T follicular helper cell (primary cell): Measurements from ENCODE around the gene CDCA8.

Experiments
- DNase-seq: peaks from one replicate; pipeline ENCODE4 v3.0.0-alpha.2; 2020; ENCODE audit warnings: low read depth

CDCA8 gene

DNA sequence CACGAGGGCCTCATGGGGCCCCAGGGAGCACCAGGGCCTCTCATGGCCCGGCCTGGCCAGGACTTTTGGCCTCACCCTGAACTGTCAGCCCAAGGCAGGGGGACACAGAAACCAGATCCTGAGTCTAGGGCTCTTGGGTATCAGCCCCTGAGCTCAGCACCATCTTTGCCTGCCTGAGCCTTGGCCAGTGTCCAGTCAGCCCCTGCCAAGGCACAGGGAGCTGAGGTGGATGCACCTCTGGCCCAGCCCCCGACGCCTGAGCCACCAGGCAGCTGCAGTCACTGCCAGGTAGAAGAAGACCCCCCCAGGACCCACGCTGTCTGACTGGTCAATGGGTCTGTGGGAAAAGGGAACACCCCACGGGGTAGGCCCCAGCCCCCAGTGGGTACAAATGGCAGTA is 25.3 kb downstream of the CDCA8 start:
- no peak for DNase-seq

DNA sequence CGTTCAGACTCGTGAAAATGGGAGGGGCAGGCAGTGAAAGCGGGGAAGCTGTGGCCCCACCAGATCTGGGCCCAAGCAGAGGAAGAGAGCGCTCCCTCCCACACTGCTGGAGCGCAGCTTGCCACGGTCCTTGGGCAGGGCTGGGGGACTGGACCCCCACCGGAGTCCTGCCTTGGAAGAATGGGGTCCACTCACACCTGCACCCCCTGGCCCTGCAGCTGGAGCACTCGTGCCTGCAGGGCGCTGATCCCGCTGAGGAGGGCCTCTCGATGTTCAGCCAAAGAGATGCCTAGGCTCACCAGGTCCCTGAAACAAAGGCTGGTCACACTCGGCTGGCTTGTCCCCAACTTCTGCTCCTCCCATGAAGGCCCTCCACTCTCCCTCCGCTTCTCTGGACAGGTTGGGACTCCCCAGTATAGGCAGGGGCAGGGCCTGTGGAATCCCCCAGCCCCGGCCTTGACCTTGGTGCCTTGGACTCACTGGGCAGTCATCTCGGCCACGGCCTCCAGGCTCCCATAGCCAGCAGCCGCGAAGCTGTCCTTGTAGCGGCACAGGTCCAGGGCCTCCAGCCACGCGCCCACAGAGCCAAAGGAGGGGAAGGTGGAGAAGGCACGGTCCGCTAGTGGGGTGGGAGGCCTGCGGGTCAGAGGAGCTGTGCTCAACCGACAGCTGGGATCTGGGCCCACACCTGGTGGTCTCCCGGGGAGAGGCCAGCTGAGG is 26.0 kb downstream of the CDCA8 start:
- DNase-seq, result no peak

DNA sequence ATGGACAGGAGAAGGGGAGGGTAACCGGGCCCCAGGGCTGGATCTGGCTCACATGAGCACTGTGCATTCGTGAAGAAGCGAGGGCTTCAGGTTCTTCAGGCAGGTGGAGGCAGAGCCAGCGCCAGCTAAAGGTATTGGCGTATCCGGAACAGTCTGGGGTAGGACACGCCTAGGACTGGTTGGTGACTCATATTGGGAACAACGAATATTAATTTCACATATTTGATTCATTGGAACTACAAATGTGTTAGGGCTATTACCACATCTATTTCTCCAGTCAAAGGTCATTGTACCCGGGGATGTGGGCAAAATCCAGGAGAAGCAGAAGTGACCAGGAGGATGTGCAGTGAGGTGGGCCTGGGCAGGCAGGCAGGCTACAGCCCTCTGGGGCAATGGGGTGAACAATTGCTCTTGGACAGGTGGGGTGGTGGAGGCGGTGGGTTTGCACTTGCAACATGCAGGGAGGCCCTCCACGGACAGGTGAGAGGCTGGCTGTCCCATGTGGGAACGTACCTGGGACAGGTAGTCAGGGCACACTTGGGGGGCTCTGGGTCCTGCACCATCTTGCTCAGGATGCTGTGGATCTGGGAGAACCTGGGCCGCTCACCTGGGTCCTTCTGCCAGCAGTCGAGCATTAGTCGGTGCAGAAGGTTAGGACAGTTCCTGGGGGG is 26.7 kb downstream of the CDCA8 start:
- no peak for DNase-seq

DNA sequence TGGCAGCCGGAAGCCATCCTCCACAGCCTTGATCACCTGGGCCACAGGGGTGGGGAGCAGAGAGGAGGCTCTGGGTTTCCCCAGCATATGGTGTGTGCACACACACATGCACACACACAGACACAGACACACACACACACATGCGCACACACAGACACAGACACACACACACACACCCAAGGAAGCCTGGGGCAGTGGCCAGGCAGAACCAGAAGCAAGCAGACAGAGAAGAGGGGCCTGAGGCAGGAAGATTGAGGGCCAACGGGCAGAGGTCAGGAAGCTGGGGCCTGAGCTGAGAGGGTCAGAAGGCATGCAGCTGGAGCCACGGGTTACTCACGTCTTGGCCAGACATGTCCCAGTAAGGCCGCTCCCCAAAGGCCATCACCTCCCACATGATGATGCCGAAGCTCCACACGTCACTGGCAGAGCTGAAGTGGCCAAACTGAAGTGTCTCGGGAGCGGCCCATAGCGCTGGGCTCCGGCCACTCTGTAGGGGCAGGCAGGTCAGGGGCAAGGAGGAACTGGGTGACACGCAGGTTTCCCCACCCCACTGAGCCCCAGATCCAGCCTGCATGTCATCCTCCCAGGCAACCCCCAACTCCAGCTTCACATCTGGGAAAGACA is 27.4 kb downstream of the CDCA8 start:
- DNase-seq, result no peak

DNA sequence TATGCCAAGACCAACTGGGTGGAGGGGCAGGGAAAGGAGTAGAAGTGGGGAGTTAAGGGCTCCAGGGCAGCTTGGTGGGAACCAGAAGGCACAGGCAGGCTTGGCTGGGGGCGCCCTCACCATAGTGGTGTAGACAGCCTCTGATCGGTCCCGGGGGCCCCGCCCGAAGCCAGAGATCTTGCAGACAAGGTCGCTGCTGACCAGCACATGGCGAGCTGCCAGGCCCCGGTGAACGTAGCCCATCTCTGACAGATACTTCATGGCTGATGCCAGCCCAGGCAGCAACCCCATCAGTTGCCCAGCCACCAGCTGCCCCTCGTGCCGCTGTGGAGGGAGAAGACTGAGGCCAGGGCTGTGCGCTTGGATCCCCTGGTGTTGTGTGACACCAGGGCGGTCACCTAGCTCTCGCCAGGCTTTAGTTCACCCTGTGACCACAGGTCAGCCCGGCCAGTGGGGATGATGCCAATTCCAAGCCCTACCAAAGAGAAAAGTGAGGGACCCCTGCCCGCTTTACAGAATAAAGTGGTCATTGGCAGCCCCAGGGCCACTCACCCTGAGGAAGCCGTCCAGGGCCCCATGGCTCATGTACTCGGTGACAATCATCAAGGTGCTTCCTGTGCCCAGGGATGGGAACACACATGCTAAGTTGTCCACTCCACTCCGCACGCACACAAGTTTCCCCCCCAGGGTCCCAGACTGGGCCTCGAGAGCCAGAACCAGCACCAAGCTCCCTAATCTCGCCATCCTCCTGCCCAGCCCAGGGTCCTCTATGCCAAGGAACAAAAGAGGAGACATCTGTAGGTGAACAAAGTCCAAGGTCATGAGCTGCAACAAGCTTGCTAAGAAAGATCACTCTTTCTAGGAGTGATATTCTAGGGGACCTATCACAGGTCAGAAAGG is 28.2 kb downstream of the CDCA8 start:
- DNase-seq, result no peak

DNA sequence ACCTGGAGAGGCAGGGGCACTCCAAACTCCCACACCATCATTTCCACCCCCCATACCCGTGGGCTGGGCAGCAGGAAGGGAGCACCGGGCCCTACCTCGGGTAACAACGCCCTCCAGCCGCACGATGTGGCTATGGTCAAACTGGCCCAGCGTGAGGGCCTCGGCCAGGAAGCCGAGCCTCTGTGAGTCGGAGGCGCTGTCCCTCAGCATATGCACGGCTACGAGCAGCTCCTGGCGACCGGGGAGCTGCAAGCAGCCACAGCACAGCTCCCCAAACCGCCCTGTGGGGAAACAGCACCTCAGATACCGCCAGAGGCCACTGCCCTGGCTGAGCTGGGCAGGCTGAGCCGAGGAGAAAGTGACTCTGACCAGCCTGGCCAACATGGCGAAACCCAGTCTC is 29.2 kb downstream of the CDCA8 start:
- no peak for DNase-seq

DNA sequence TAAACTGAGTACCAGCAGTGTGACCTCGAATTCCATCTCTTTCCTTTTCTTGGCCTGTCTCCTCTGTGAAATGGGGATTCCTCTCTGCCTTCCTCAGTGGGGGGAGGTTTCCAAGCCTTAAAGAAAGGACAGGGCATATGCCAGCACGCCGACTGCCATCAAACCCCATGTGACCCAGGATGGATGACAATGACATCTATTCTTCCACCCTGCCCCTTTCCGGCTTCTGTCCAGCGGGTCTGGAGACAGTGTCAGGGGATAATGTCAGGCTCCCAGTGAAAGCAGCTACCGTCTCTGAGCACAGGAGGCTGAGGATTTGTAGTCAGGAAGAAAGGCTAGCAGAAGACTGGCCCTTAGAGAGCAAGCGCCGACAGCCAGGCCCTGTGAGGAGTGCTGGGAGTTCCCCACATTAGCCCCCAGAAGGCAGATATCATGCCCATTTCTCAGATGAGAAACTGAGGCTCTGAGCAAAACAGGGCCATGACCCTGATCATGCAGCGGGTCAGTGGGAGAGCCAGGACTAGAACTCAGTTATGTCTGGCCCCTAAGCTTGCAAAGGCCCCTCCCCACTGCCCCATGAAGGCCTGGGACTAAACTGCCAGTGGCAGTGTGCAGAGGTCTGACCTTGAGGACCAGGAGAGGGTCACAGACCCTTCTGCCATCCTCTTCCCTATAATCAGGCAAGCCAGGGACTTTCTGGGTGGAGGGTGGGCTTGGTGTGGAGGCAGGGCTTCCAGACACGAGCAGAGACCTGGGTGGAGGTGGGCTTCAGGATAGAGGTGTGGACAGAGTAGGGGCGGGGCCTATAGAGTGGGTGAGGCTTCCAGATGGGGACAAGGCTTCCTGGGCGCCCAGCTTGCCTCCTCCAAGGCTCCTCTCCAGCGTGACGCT is 30.1 kb downstream of the CDCA8 start:
- no peak for DNase-seq

DNA sequence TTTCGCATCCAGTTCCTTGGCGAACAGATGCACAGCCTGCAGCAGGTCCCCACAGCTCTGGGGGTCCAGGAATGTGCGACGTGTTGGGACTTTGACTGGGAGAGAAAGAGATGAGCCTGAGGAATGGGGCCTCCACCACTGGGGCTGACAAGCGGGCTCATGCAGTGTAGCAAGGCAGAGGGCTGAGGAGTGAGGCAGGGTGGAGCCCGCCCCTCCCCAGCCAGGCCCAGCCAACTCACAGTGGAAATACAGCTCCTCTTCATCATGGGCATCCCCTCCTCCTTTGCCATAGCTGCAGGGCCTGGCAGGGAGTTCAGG is 30.7 kb downstream of the CDCA8 start:
- DNase-seq, result no peak

DNA sequence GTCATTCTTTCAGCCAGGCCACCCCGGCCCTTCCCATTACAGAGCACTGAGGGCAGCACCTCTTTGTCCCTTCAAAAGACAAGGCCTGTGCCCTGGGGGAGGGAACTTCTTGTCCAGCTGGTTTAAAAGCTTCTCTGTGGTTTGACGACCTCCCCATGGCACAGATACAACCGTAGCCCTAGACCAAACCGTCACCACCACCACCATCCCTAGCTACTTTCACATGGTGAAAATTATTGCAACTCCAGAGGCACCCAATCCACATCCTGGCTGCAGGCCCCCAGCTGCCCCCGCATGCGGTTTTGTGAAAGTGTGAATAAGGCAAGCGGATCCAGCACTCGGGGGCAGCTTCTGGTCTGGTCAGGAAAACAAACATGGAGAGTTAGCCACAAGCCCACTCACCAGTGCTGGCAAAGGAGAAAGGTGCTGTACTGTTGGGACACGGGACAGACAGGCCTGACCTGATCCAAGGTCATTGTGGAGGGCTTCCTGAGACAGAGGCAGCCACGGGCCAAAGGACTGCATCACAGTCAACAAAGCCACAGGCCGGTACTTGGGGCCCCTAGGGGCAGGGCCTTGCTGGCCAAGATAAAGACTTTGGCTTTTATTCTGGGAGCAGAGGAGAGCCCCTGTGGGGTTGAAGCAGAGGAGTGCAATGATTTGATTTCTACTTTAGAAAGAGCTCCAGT is 31.2 kb downstream of the CDCA8 start:
- no peak for DNase-seq

DNA sequence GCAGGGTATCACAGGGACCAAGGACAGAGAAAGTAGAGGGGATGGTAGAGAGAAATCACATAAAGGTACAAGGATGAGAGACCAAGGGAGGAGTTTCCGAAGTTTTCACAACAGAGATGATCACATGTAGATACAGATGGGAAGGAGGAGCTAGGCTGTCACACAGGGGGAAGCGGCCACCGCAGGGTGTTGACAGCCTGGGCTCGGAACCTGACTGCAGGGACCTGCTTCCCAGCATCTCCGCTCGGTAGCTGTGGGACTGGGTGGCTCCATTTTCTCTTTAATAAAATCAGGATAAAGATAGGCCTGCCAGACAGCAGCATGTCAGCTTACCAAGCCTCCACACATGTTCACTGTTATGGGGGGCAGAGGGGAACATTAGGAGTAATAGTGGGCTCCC is 32.3 kb downstream of the CDCA8 start:
- no peak for DNase-seq

DNA sequence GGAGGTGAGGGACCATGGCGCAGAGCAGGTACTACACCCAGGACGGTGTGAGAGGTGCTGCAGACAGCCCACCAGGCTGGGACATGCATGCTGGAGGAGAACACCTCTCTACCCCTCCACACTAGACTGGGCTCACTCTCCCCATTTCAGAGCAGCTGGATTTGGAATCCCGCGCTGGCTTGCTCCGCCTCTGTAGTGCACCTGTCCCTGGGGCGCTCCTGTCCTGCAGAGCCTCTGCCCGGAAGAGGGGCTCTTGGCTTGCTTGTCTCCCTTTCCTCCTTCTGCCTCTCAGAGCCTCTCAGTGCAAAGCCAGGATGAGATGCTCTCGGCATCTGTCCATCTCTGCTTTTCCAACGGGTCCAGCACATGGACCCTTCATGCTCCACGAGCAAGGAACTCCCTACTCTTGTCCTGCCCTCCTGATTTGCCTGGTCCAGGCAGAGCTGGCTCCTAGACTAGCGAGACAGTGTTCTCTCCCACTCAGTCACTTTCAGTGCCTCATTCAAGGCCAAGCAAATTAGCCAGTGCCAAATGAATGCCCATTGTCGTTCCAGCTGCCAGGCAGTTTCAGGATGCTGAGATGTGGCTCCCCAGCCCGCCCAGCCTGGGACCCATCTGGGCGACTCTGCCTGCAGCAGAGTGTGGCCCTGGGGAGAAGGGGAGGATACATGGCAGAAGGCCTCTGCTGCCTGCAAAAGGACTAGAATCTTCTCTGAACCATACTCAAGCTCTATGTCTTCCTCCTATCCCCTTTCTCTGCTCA is 33.7 kb downstream of the CDCA8 start:
- no peak for DNase-seq

DNA sequence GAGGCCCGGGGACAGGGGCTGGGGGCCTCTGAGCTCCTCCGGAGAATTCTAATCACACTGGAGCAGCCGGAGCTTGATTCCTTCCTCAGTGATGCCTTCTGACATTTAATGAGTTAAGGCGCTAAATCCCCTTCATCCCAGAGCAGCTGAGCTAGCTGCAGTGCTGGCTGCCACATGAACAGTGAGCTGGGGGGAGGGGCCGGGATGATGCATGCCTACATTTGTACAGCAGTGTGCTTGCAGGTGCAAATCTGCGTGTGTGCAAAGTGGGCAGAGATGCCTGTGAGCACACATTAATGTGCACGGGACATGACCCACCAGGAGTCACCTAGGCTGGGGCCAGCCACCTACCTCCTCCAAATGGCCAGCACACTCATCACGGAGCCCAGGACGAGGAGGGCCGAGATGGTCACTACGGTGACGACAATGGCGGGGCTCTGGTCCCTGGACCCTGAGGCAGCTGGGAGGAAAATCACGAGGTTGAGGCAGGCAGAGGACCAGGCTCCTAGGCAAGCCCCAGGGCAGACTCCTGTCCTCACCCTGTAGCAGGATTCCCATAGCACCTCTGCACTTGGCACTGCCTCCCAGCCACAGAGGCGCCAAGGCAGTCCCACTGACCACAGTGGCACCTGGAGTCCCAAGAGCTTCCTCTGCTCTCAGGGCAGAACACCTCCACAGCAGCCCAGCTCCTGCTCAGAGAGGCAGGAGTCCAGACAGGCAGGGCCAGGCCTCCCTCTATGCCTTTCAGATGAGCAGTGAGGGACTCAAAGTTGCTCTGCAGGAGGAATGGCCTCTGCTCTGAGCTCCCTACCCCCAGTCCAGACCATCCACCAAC is 34.7 kb downstream of the CDCA8 start:
- DNase-seq, result no peak

DNA sequence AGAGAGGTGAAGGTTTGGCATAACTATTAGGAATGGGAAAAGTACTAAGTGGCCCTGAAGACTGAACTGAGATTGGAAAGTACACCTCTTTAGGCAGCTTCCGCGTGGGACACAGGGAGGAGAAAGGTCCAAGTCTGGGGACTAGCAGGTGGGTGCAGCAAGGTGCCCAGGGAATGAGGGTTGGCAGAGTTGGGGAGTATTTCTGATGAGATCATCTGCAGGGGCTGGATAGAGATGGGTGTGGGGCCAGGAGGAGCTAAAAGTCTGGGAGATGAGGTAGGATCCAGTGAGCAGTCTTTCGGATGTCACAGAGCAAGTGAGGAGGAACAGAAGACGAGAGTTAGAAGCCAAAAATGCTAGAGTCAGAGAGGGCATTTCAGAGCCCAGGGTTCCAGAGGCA is 36.1 kb downstream of the CDCA8 start:
- DNase-seq, result no peak

DNA sequence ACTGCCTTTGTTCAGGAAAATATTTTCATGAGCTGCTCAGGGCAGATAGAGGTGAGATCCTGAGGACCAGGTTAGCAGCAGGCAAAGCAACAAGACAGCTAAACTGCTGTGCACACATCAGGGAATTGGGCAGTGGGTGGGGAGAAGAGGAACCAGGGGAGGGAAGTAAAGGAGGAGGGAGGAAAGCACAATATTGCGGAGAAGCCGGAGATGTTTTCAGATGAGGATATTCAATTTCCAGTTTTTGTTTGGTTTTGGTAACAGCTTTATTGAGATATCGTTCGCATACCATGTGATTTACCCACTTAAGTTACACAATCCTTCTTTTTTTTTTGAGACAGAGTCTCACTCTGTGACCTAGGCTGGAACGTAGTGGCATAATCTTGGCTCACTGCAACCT is 38.1 kb downstream of the CDCA8 start:
- DNase-seq, result no peak

DNA sequence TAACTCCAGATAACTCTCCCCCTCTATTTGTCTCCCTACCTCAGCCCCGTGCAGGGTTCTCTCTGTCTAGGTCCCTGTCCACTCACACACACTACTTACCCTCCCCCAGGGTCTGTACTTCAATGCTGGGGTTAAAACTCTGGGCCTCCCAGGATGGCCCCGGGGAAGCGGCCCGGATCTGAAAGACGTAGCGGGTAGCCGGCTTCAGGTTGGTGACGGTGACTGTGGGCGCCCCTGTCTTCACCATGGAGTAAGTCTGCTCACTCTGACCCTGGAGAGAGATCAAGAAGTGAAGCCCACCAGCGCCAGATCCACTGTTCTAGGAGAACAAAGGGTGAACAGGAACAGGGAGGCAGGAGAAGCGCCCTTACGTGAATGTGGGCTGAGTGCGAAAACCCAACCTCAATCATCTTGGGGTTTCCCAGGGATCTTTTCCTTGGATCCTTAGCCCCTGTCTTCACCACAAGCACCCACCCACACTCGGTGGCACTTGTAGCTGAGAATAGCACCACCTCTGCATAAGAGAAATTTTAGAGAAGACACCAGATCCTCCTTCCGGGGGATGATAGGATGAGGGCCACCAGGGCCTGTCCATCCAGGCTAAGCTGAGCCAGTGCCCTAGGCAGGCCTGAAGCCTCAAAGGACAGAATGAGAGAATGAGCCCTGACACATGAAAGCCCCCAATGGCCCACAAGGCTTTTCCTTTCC is 39.1 kb downstream of the CDCA8 start:
- DNase-seq, result no peak

DNA sequence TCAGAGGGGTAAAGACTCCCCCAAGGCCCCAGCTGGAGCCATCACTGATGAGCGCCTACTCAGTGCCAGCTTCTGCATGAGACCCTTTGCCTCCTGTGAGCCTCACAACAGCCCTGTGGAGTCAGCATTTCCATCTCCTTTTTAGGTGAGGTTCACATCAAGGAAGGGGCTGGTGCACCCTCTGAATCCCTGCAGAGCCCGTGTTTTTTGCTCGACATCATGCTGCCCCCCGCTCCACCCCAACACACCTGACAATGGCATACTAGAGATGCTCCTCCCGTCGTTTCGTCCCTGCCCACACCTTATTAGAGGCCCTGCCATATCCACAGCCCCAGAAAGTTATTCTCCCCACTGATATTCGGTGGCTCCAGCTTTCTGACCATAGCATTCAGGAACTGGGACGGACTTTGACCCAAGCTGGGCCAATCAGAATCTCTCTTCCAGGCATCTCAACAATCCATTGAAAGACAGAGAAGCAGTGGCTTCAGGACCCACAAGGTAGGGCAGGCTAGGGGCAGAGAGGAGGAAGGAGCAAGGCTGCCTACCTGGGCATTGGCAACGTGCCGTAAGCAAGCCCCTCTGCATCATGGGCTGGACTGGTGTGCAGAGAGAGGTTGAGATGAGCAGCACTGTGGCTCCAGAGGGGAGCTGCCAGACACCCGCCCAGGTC is 39.9 kb downstream of the CDCA8 start:
- no peak for DNase-seq

DNA sequence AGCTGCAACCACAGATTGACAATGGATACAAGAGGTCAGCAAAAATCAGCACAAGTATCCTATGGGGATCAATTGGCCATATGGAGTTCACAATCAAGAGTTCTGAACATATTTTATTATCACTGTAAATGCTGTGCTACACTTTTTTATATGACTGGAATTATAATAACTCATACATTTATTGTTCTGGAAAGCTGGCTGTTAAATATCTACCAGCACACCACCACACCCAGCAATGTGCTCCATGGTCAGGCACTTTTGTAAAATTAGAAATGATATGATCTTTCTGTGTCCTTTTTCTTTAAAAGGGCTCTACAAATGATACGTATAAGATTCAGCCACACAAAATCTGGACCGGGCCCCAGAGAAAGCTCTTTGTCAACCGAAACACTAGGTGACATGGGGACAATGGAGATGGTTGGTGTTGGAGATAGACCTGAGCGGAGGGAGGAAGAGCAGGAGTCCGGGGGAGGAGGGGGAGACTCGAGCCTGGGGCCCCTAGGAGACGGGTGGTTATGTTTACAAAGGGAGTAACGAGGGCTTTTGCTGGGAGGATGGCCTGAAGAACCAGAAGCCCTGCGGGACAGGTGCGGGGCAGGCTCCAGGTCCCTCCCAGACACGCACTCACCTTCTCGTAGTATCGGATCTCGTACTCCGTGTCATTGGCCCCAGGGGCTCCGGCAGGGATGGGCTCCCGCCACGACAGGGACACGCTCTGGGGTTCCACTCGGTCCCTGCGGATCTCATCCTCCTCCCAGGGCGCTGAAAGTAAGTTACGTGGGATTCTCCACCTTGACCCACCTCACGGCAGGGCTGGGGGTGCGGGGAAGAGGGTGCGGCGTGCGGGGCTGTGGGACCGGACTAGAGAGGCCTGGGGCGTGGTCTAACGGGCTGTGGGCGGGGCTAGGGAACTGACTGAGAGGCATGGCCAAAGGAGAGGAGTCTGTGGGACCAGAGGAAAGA is 42.6 kb downstream of the CDCA8 start:
- no peak for DNase-seq
